PC-3 (cell line): ENCODE data around the gene PCDHAC2.

Experiments
- CTCF ChIP-seq: fragments of 300-600 bp; sonication (generic); conservative IDR thresholded peaks from 2 replicates; pipeline ENCODE4 v1.5.1; 2017; ENCODE audit warnings: antibody characterized with exemption, low read depth, mild to moderate bottlenecking, low read length
- EZH2 ChIP-seq: fragments of 300-600 bp; sonication (generic); IDR thresholded peaks from one replicate; pipeline ENCODE4 v1.6.1; 2017; ENCODE audit warnings: antibody characterized with exemption, mild to moderate bottlenecking, low read length; ENCODE audit not compliant: unreplicated experiment
- EZH2phosphoT487 ChIP-seq: fragments of 300-600 bp; sonication (generic); IDR thresholded peaks from 2 replicates; pipeline ENCODE4 v1.6.1; 2018; ENCODE audit warnings: mild to moderate bottlenecking, antibody characterized with exemption, low read length, borderline replicate concordance

- TF ChIP-seq CTCF (no peak), EZH2 (no peak), EZH2phosphoT487 (no peak)
Measured at GRCh38 chr5:140923601-140924000, 42.7 kb upstream of the PCDHAC2 start.
